WERI-Rb-1 (cell line): ENCODE measurements around the gene OTOF.

ENCODE experiments used
- DNase-seq: peaks from one replicate; pipeline ENCODE4 v3.0.0-alpha.2; 2020
- H3K27ac ChIP-seq: fragments of 250-450 bp; sonication (Bioruptor Pico); 2 replicates; pipeline ENCODE4 v1.5.1; 2020; ENCODE audit warnings: mild to moderate bottlenecking, moderate library complexity
- H3K27me3 ChIP-seq: fragments of 250-450 bp; sonication (Bioruptor Pico); 2 replicates; pipeline ENCODE4 v1.5.1; 2021; ENCODE audit warnings: mild to moderate bottlenecking, low read depth, moderate library complexity; ENCODE audit not compliant: insufficient read depth, severe bottlenecking
- H3K36me3 ChIP-seq: fragments of 250-450 bp; sonication (Bioruptor Pico); 2 replicates; pipeline ENCODE4 v1.5.1; 2020; ENCODE audit warnings: mild to moderate bottlenecking, moderate library complexity
- H3K4me3 ChIP-seq: 2 replicates; pipeline ENCODE4 v1.5.1; 2011; ENCODE audit warnings: low read depth, mild to moderate bottlenecking, control low read depth, low read length
- H3K9me3 ChIP-seq: fragments of 250-450 bp; sonication (Bioruptor Pico); 2 replicates; pipeline ENCODE4 v1.5.1; 2021; ENCODE audit warnings: mild to moderate bottlenecking, moderate library complexity; ENCODE audit not compliant: severe bottlenecking
- CTCF ChIP-seq: IDR thresholded peaks from 2 replicates; pipeline ENCODE4 v1.5.1; 2011; ENCODE audit warnings: low read depth, mild to moderate bottlenecking, control low read depth, inconsistent platforms, low read length

Gene OTOF

GRCh38 chr2:26500406-26500805, 22.5 kb upstream of the OTOF start:
- DNase-seq = no peak
- Histone ChIP-seq H3K27me3 (no peaks in the 10 kb centered on the region), H3K36me3 (no peaks in the 10 kb centered on the region), H3K9me3 (no peaks in the 10 kb centered on the region), H3K4me3 (no peak overlapping the region), H3K27ac (no peak overlapping the region)
- TF ChIP-seq CTCF = no peak

GRCh38 chr2:26495705-26496297, 17.9 kb upstream of the OTOF start:
- no peak overlapping the region for H3K27ac ChIP-seq
- TF ChIP-seq CTCF = no peak
- no peaks in the 10 kb centered on the region for H3K36me3 ChIP-seq
- no peak for DNase-seq
- H3K27me3 ChIP-seq = no peaks in the 10 kb centered on the region
- H3K9me3 ChIP-seq = no peaks in the 10 kb centered on the region
- H3K4me3 ChIP-seq = no peak overlapping the region

GRCh38 chr2:26494891-26495290, 17.0 kb upstream of the OTOF start:
- no peak overlapping the region for H3K27ac ChIP-seq
- no peak overlapping the region for H3K4me3 ChIP-seq
- DNase-seq = no peak
- no peaks in the 10 kb centered on the region for H3K27me3 ChIP-seq
- no peaks in the 10 kb centered on the region for H3K9me3 ChIP-seq
- no peak for TF ChIP-seq CTCF
- no peaks in the 10 kb centered on the region for H3K36me3 ChIP-seq

- Histone ChIP-seq H3K4me3 (no peak overlapping the region), H3K27me3 (no peaks in the 10 kb centered on the region), H3K9me3 (no peaks in the 10 kb centered on the region), H3K27ac (no peak overlapping the region), H3K36me3 (no peaks in the 10 kb centered on the region)
- no peak for TF ChIP-seq CTCF
- DNase-seq = no peak
Observed at GRCh38 chr2:26494199-26494598, 16.3 kb upstream of the OTOF start.

- Histone ChIP-seq H3K36me3 (no peaks in the 10 kb centered on the region), H3K27ac (no peak overlapping the region), H3K4me3 (no peak overlapping the region), H3K9me3 (no peaks in the 10 kb centered on the region), H3K27me3 (no peaks in the 10 kb centered on the region)
- DNase-seq = no peak
- no peak for TF ChIP-seq CTCF
Observed at GRCh38 chr2:26493566-26493965, 15.6 kb upstream of the OTOF start.
